Head of caudate nucleus (tissue), 42 donors: ENCODE measurements around the gene SPEF2.
"Not testable (repeated sequence)": the region's sequence is repeated elsewhere in the genome, so short reads cannot be mapped to it uniquely, and the experiment has no call there.

Source experiments
- DNase-seq, 42 donors: peaks; one replicate each; pipeline versions ENCODE4 v3.0.0 to v3.0.0-alpha.2; 2020 to 2021; ENCODE audit warnings: mixed read lengths in 7 of 42
- intact Hi-C: fragments of 100-400 bp; cut with DNase I; formaldehyde crosslinking; loops from one replicate; pipeline ENCODE4 v1.15.0; 2022

The SPEF2 gene

DNA sequence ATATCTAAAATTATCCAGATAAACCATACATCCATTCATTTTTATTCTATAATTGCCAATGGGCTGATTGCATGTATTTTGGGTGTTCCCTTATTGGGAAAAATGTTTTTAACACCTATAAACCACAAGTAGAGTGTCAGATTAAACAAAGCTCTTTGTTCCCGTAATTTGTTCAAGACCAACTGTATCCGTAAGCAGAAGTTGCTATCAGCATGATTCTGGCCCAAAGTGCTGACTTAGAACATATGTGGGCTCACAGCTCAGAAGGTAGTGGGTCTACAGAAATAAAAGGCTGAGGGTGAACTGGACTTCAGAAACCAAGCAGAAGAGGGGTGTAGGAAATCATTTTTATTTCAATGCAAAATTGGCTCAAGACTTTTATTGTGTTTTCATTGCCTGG, 215.6 kb downstream of the SPEF2 start:
- intact Hi-C loops, result no loop called here
- no peak for DNase-seq

- DNase-seq, result no peak
- intact Hi-C loops, result no loop called here
These were observed 218.4 kb downstream of the SPEF2 start for GRCh38 chr5:35835796-35836742.

- intact Hi-C loops, result no loop called here
- no peak for DNase-seq
These were observed 220.8 kb downstream of the SPEF2 start for GRCh38 chr5:35838370-35839042.

- intact Hi-C loops, result no loop called here
- no peak for DNase-seq
These were observed 225.2 kb downstream of the SPEF2 start for GRCh38 chr5:35842856-35843255.

- DNase-seq, intact Hi-C loops: not testable (repeated sequence)
These were observed 227.8 kb downstream of the SPEF2 start for GRCh38 chr5:35845508-35845907.

DNA sequence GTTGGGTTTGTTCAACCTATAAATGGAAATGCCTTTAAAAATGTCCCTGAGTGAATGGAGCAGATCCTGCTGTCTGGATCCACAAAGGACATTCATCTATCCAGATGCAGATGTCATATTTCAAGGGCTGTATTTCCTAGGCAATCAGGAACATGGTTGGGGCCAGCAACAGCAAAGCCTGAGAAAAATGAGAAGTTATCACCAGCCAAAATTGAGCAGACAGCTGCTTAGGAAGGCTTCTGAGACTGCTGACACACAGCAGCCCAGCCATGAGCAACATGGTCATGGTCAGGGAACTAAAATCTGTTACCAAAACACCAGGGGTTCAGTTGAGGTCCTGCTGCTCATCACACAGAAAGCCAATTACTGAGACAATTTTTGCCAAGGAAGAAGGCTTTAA, 229.8 kb downstream of the SPEF2 start:
- intact Hi-C loops, result no loop called here
- DNase-seq, result no peak

- no peak for DNase-seq
These were observed 230.3 kb downstream of the SPEF2 start for GRCh38 chr5:35847961-35848360.

DNA sequence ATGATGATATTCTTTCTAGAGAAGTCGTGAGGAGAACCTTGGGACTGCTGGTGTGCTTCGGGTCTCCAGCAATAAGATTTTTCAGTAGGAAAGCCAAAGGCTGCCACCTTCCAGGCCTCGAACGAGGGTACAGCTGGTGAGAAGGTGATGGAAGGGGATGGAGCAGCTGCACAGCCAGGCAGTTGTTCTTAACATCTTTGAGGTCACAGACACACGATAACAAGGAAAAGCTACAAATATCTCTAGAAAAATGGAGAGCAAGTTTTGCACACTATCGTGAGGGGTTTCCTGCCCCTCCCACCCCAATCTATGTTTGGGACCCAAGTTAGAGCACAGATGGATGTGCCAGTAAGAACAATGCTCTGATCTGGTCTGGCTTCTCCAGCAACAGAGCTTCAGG, 232.2 kb downstream of the SPEF2 start:
- no peak for DNase-seq
- intact Hi-C loops, result no loop called here

More at GRCh38 chr5:35847961-35848360, 230.3 kb downstream of the SPEF2 start:
- intact Hi-C loops, result no loop called here

DNA sequence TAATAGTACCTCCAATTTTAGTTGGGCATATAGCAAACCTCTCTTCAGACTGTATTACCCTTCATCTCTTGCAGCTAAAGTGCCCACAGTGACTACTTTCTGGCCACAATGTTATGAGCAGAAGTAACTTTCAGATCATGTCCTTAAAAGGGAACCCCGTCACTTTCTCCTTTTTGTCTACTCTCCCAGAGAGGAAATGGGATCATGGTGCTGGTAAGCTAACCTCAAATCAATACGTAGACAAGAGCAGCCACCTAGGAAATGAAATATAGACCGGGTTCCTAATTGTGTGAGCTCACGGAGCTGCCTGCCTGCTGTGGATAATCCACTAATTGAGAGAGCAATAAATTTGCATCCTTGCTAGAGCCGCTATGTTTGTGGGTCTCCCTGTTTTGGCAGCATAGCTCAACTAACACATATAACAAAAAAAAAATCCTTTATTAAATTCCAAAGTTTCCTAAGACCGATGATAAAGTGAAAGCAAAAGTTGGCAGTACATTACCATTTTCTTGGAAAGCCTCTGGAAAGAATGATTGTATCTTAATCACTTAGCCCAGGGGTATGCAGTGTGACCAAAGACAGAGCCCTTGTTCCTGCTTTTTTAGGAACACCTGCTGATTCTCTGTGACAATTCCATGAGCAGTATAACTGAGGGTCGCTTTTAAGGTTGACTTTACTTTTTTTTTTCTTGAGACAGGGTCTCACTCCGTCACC, 233.5 kb downstream of the SPEF2 start:
- no peak for DNase-seq
- intact Hi-C loops, result no loop called here

DNA sequence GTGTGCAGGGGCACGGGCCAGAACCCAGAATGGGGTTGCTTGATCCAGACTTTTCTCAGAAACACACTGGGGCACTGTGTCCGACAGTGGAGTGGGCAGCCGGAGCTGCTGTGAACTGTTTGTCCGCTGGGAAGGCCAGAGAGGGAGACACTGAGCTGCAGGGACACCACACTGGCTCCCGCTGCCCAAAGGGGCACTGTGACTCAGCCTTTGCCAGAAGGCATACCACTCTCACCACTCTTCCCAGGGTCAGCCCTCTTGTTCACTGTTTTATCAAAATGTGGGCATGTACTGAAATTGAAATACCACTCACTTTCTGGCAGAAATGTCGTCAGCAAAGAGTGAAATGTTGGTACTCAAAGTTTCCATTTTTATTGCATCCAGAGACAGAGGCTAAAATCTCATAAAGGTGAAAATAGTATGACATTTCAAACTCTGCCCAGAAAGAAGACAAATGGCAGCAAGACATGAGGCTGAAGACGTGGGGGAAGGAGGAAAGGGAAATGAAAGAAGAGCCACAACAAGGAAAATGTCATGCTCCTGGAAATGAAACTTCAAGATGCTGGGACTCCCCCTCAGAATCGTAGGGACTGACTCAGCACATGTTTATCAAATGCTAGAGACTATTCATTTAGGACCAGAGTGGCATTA, 234.5 kb downstream of the SPEF2 start:
- no peak for DNase-seq
- intact Hi-C loops, result no loop called here

- intact Hi-C loops, result no loop called here
- DNase-seq, result no peak
These were observed 235.1 kb downstream of the SPEF2 start for GRCh38 chr5:35852773-35853172.

GRCh38 chr5:35853631-35854030, 236.0 kb downstream of the SPEF2 start:
- intact Hi-C loops, result no loop called here
- no peak for DNase-seq

- intact Hi-C loops, result no loop called here
- DNase-seq, result no peak
These were observed 236.6 kb downstream of the SPEF2 start for GRCh38 chr5:35854248-35854647.

DNA sequence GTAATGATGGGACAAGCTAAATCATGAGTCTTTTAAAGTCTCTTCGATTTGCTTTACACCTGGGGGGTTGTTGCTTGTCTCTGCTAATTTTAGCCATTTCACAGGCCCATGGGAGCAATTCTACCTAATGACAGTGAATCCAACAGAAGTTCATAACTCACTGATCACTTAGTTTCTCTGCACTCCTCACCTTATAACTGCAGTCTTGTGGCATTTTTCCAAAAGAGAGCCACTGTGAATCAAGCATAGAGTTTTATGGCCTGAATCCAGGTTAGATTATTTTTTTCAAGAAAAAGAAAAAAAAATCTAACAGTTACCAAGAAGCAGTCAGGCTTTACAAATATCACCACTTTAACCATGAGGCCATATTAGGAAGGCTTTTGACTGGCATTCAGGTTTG, 237.5 kb downstream of the SPEF2 start:
- intact Hi-C loops, result no loop called here
- DNase-seq, result no peak

DNA sequence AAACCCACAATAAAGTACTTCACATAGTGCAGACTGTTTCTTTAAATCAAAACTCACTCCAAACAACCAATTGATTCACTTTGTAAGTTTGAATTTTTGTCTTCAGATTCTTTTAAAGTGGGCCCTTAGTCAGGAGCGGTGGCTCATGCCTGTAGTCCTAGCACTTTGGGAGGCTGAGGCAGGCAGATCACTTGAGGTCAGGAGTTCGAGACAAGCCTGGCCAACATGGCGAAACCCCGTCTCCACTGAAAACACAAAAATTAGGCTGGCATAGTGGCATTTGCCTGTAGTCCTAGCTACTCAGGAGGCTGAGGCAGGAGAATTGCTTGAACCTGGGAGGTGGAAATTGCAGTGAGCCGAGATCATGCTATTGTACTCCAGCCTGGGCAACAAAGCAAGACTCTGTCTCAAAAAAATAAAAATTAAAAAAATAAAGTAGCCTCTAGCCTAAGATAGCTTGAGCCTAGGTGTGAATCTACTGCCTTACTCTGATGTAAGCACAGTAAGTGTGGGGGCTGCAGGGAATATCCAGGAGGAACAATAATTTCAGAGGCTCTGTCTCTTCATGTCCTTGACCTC, 238.6 kb downstream of the SPEF2 start:
- DNase-seq, intact Hi-C loops: not testable (repeated sequence)

GRCh38 chr5:35856765-35857351, 239.2 kb downstream of the SPEF2 start, which contains the start of gene IL7R:
Gene IL7R (plus strand): TSS chr5:35856891. CDS start chr5:35856978, 87 bp downstream.
- intact Hi-C loops, result no loop called here
- DNase-seq, result no peak

DNA sequence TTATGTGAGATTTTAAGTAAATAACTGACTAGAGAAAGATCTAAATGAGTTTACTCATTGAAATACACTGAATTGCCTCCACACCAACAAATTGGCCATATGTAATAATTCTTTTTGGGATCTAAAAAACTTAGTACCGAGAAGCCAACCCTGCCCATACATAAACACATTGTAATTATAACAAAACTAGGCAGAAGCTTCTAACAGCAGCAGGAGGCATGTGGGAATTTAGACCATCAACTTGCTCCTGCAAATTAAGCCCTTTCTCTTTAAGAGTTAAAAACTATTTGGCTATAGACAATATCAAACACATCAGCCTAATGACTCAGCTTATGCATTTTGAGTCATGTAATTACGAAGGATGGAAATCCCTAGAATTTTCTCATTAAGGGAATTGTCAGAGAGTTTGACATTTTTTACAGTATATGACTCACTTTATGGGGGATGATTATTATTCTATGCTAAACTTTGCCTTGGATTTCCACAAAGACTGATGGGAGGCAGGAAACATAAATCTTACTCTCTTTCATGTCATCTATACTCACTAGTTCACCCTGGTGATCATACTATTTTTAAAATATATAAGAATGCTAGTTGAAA, 240.0 kb downstream of the SPEF2 start:
- intact Hi-C loops, result no loop called here
- no peak for DNase-seq

GRCh38 chr5:35859101-35859661, 241.5 kb downstream of the SPEF2 start:
- peak in 6 of 42 donors; percentile 3 to 26 (median 16) for DNase-seq
- intact Hi-C loops, result no loop called here
